K562 (cell line): Measurements from ENCODE around the gene RPRD1B.

Experiments used
- BCL6 ChIP-seq: fragments of 250-450 bp; sonication (Bioruptor Pico); IDR thresholded peaks from 2 replicates; pipeline ENCODE4 v1.4.0; 2020
- BRF2 ChIP-seq: IDR thresholded peaks from 3 replicates; pipeline ENCODE4 v1.6.1; 2011; ENCODE audit warnings: borderline replicate concordance, mild to moderate bottlenecking; ENCODE audit not compliant: insufficient read length, insufficient read depth
- CTCF ChIP-seq, 3 experiments: IDR thresholded peaks in 2 of 3; conservative IDR thresholded peaks in 1 of 3; 2 replicates each; pipeline ENCODE4 v1.5.1; 2011 to 2012; ENCODE audit warnings: low read length in 3 of 3, mild to moderate bottlenecking in 3 of 3, control low read depth in 2 of 3, improper control_type of control experiment in 1 of 3, inconsistent platforms in 1 of 3, low read depth in 1 of 3, mixed read lengths in 1 of 3, moderate library complexity in 1 of 3; ENCODE audit not compliant: insufficient read depth in 2 of 3
- EHMT2 ChIP-seq: fragments of 450-650 bp; IDR thresholded peaks from 2 replicates; pipeline ENCODE4 v1.6.1; 2018; ENCODE audit warnings: antibody characterized with exemption
- HDAC6 ChIP-seq: IDR thresholded peaks from 2 replicates; pipeline ENCODE4 v1.6.1; 2012; ENCODE audit warnings: low read depth, mild to moderate bottlenecking, control low read depth, inconsistent platforms, low read length, moderate library complexity
- MAX ChIP-seq: sonication (generic); formaldehyde crosslinking; IDR thresholded peaks from 2 replicates; pipeline ENCODE4 v1.9.0; 2022; ENCODE audit warnings: mild to moderate bottlenecking, missing genetic modification reagents
- NFIC ChIP-seq: fragments of 450-650 bp; IDR thresholded peaks from 2 replicates; pipeline ENCODE4 v1.6.1; 2017; ENCODE audit warnings: mild to moderate bottlenecking, inconsistent platforms
- RFX5 ChIP-seq: IDR thresholded peaks from 2 replicates; pipeline ENCODE4 v1.6.1; 2011; ENCODE audit warnings: low read depth, mild to moderate bottlenecking, improper control_type of control experiment, low read length
- SIN3A ChIP-seq, 2 experiments: fragments of 150-350 bp in 1 of 2; IDR thresholded peaks; 2 replicates each; pipeline ENCODE4 v1.6.1; 2011 to 2016; ENCODE audit warnings: borderline replicate concordance in 2 of 2, low read depth in 2 of 2, low read length in 2 of 2, mild to moderate bottlenecking in 2 of 2, moderate library complexity in 2 of 2; ENCODE audit not compliant: control insufficient read depth in 1 of 2
- SNIP1 ChIP-seq: fragments of 450-650 bp; IDR thresholded peaks from 2 replicates; pipeline ENCODE4 v1.7.1; 2017; ENCODE audit warnings: low read depth, mild to moderate bottlenecking
- U2AF2 ChIP-seq: fragments of 200-400 bp; formaldehyde crosslinking; optimal IDR thresholded peaks from 2 replicates; pipeline ENCODE3; 2017; ENCODE audit warnings: low read depth, mild to moderate bottlenecking, low read length
- ZNF274 ChIP-seq: IDR thresholded peaks from 2 replicates; pipeline ENCODE4 v1.6.1; 2011; ENCODE audit warnings: low read depth, mild to moderate bottlenecking, low read length, moderate library complexity, borderline replicate concordance

- TF ChIP-seq SNIP1 (no peak), RFX5 (no peak), BRF2 (no peak), BCL6 (CRISPR knock-in tag) (no peak), CTCF (IDR thresholded peaks at IDR 0.05 in 2 of 3, conservative IDR thresholded peaks at IDR 0.05 in 1 of 3; ENCODE audit: insufficient read depth in 2 of 3, low read depth in 1 of 3, low read length in 3 of 3) (no peak), MAX (CRISPR knock-in tag) (no peak), NFIC (no peak), SIN3A (IDR thresholded peaks at IDR 0.05; ENCODE audit: borderline replicate concordance in 2 of 2, control insufficient read depth in 1 of 2, low read depth in 2 of 2, low read length in 2 of 2) (no peak), EHMT2 (no peak), HDAC6 (no peak), ZNF274 (no peak), U2AF2 (no peak)
These were observed 31.1 kb upstream of the RPRD1B start for GRCh38 chr20:38002422-38002821.
